HT1080 (cell line): Measurements from ENCODE around the gene PLAGL1. TPM values are rescaled to one million over a fixed set of nuclear protein-coding genes. Genes with fewer than 3 reads are reported as not detected.

Experiments used
- small RNA-seq: library from RNA; depleted of rRNA; stranded (forward); fragments of <200 nt; gene quantifications from one replicate; pipeline ENCODE3, GENCODE V24; 2014
- total RNA-seq: library from RNA; depleted of rRNA; stranded (reverse); fragments of >200 nt; shearing (Covaris generic); gene quantifications from 2 replicates; pipeline ENCODE4 v1.2.3, GENCODE V29; 2014; rRNA removed

PLAGL1 gene
- total RNA-seq, 1 experiment from 2014 or later: 7.1 TPM

Small RNA genes lying within 50 kb of the gene (small RNA-seq; reads per million reads assigned to genes)
- not detected for gene RF02143

Other genes starting within 250 kb of the PLAGL1 start
- gene LTV1, start 164.9 kb downstream of the PLAGL1 start, total RNA-seq: 44.3 and 48.9 TPM in 2 replicates
- not detected in 2 replicates for gene ZC2HC1B, start 143.8 kb downstream of the PLAGL1 start, total RNA-seq
- 168 and 227 TPM in 2 replicates for gene SF3B5, start 87.3 kb upstream of the PLAGL1 start, total RNA-seq
- gene STX11, start 142.3 kb upstream of the PLAGL1 start, total RNA-seq: 0.43 and 1.7 TPM in 2 replicates